HCEC 1CT (cell line): ENCODE data around the gene ANO7.

Experiments used
- DNase-seq: peaks from one replicate; pipeline ENCODE4 v3.0.0-alpha.2; 2017

Gene ANO7

DNA sequence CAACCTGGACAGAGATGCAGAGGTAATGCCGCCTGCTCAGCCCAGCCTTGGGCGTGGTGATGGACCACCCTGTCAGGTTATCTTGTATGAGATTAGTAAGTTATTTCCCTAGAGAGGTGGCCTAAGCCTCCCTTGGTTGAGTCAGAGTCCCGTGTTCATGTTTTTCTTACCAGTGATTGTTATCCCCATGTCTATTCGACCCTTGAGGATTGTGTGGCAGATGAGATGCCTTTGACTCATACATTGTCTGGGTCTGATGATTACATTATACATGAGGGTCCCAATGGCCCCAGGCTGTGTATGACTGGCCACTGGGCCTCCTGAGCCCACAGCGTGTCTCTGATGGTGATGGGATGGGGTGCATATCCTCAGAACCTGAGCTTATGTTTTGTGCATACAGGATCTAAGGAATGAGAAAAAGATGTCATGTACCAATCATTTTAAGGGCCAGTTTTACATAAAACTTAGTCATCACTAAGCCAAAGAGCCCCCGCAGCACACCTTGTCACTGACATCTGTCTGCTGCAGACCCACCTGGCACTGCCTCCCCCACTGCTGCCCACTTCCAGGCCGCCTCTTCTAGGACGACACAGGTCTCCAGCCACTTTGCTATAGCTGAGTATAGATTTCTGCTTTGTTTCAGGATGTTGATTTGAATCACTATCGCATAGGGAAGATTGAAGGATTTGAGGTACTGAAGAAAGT lies 30.5 kb upstream of the ANO7 start:
- peak; percentile 22 for DNase-seq

DNA sequence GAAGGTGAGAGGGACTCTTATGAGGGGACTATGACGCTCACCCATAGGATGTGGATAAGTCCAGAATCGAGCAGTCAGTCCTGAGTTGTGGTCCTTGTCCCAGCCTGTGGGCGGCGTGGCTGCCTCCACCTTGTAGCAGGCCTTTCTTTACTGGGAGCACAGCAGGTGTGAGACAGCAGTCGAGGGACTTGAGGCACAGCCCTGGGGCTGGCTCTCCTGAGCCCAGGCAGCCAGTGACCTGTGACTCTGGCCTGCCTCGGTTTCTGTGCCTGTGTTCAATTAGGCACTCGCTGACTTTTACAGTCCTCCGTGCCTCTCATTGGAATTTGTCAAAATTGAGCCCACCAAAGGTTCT lies 30.0 kb upstream of the ANO7 start:
- no peak for DNase-seq

DNA sequence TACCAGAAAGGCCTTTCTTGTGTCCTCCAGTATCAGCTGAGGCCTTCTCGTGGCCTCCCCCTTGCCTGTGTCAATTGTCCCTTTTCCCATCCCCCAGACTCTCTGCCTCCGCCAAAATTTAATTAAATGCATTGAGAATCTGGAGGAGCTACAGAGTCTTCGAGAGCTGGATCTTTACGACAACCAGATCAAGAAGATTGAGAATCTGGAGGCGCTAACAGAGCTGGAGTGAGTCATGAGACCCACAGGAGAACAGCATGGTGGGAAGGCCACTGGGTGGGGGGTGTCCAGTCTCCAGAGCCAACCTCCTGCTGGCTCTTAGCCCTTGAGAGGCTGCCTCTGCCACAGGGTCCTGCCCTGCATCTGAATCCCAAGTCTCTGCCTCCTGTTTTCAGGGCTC lies 29.4 kb upstream of the ANO7 start:
- no peak for DNase-seq

DNA sequence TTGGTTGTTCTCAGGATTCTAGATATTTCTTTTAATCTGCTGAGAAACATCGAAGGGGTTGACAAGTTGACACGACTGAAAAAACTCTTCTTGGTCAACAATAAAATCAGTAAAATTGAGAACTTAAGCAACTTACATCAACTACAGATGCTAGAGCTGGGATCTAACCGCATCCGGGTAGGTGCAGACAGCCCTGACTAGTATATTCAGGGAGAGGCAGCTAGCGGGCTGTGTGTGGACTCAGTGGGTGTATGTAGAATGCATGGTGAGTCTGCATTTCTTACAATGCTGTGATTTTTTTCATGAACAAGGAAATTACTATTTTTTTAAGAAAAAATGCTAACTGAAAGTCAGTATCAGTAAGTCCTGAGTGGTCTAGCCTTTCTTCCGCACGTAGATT lies 28.2 kb upstream of the ANO7 start:
- no peak for DNase-seq

DNA sequence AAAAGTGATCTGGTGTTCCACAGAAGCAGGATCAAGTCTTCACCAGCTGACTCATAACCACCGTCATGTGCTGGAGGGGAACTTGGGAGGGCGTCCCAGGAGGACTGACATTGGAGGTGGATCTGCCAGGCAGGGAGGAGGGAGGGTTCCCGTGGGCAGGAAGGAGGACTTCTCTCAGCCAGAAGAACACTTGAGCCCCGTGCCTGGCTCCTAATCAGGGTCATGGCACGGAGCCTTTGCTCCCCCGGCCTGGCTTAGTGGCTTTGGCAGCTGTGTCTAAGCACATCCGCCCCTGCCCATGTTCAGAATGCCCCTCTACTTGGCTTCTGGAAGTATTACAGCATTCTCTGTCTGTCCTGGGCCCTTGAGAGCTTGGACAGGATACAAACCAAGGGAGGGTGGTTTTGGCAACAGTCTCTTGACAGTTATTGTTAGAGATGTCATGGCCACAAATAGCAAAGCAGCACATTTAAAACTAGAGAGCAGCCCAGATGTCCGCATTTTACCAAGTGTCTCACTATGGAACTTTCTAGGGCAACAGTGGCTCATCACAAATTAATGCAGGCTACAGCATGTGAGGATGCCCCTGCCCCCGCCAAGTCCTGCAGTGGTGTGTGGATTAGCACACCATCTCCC lies 26.7 kb upstream of the ANO7 start:
- peak; percentile 78 for DNase-seq

DNA sequence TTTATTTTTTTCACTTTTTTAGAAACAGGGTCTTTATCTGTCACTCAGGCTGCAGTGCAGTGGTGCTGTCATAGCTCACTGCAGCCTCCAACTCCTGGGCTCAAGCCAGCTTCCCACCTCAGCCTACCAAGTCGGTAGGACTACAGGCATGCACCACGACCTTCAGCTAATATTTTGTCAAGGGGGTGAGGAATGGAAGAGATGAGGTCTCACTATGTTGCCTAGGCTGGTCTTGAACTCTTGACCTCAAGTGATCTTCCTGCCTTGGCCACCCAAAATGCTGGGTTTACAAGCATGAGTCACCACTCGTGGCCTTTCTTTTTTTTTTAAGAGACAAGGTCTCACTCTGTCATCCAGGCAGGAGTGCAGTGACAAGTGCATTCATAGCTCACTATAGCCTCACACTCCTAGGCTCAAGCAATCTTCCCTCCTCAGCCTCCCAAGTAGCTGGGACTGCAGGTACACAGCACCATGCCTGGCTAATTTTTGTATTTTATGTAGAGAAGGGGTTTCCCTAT lies 24.8 kb upstream of the ANO7 start:
- DNase-seq = no peak

DNA sequence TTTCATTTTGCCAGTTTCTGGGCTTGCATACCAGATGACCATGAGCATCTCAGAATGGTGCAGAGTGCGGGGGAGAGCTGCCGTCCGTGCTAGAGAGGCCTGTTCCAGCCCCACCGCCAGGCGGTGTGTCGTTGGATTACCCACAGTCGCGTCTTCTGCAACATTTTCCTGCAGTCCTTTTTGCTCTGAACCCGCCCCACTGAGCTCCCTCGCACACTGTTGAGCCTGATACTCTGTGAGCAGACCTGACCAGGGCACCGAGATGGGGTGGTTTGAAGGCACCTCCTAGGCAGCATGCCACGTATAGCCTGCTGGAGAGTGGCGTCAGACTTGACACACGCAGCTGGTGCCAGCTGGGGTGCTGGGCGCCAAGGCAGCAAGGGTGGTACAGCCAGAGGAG lies 20.1 kb upstream of the ANO7 start:
- no peak for DNase-seq

DNA sequence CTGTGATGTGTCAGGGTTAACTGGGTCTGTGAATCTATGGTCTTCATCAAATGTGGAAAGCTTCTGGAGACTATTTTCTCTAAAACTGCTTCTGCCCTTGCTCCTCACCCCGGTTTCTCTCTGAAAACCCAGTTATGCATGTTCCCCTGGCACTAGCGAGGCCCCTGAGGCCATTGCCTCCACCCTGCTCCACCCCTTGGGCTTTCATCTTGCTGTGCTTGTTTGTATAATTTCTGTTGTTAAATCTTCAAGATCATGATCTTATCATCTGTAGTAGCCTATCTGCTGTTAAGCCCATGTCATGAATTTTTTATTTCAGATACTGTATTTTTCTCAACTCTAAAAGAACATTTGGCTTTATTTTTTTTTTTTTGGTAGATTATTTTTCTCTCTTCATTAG lies 14.9 kb upstream of the ANO7 start:
- no peak for DNase-seq

DNA sequence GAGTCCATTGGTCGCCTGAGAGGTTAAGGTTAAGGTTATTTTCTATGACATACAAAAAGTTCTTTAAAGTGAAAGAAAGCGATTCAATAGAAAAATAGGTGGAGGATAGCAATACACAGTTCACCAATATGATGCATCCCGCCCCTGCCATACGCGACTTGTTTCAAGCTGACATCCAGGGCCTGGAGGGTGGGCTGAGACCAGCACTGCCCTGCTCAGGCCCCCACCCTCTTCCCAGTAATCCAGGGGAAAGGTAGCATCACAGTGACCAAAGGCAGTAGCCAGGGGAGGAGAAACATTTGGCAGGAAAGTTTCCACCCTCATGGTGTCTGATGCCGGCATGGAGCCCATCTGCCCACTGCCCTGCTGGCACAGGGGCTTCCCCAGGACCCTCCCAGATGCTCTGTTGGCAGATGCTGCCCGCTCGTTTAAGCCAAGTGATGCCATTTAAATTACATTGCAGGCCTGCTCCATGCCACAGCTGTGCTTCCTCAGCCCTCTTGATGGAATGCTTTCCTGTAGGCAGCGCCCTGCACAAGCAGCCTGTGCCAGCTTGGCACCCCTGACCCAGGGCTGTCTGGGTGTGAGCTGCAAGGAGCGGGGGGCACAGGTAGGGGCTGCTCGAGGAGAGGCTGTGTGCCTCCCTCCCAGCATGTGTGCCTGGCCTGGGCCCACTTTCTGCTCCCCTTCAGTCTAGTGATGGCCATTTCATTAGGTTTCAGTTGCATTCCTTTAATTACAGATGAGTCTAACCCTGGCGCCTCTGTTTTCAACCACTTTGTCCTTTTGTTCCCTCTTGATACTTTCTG lies 10.7 kb upstream of the ANO7 start:
- no peak for DNase-seq

DNA sequence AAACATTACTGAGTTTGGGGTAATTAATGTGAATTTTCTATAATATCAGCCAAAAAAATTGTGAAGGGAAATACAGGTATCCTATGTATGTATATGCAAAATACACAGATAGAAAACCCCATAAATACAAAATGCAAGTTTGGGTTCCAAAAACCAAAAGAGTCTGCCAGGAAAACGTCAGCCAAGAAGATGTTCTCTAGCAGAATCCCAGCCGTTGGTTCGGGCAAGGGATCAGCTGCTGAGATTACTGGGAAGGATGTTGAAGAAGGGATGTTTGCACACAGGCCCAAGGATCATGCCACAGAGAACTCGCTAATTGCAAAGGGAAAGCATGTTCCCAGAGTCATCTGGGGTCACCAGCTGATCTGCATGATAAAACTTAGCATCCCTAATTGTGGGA lies 9.5 kb upstream of the ANO7 start:
- no peak for DNase-seq

DNA sequence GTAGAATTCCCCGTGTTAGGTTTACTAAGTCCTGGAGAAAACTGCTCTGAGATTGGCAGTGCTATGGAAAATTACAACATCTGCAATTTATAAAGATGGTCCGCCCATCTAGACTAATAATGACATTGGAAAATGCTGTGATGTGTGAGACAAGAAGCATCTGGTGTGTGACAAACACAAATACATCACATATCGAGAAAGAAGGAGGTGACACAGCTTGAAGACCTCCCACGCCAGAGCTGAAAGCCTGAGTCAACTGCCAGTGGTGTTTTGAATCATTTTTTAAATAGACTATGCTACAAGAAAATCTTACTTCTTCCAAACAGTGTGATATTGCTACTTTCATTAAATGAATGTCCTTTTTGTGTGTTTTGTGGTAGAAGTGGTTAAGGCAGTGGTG lies 8.6 kb upstream of the ANO7 start:
- no peak for DNase-seq

DNA sequence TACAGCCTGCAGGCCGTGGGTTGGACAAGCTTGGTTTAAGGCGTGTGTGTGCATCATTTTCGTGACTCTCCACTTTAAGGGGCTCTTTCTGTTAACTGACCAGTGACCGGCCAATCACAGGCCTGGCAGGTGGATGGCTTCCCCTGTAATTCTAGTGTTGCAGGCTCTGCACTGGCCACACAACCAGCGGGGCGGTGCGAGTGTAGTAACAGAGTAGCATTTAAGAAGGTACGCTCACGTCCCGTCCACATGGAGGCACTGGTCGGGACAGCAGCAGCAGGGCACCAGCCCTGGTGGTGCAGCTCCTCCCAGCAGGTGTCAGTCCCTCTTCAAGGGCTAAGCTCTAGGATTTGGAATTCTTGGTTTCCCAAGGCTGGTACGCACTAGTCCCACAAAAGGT lies 8.0 kb upstream of the ANO7 start:
- DNase-seq = no peak

DNA sequence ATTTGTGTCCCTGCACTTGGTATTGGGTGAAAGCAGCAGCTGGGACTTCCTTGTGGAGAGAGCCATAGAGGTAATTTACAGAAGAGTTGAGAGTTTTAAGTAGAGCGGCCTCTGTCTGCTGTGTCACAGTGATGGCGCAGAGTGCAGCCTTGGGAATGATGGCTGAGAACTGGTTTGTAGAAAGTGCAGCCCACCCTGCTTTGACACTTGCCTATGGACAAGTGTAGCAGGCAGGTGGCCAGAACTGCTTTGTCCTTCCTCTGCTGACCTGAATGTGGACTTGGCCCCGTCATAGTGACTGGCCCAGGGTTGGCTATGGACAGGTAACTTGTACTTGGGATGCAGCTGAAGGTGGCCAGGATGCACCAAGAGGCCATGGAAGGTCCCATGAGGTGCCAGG lies 6.4 kb upstream of the ANO7 start:
- no peak for DNase-seq

DNA sequence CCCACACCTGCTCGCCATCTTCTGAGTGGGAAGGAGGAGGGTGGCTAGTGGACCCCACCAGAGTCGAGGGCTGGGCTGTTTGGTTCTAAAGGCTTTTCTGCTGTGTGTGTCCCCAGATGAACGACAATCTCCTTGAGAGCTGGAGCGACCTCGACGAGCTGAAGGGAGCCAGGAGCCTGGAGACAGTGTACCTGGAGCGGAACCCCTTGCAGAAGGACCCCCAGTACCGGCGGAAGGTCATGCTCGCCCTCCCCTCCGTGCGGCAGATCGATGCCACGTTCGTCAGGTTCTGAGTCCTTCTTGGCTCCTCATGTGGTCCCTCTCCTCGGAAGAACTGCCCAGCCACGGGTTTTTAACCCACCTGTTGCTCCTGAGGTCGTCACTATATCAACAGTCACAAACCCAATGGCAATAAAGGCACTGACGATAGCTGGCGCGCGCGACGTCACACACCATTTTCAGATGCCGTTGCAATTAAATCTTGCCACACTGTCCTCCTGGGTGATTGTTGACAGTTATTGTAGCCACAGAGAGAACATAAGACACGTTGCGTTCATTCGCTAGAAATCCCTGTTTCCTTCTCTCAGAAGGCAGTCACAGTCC lies 5.8 kb upstream of the ANO7 start:
- DNase-seq = no peak

DNA sequence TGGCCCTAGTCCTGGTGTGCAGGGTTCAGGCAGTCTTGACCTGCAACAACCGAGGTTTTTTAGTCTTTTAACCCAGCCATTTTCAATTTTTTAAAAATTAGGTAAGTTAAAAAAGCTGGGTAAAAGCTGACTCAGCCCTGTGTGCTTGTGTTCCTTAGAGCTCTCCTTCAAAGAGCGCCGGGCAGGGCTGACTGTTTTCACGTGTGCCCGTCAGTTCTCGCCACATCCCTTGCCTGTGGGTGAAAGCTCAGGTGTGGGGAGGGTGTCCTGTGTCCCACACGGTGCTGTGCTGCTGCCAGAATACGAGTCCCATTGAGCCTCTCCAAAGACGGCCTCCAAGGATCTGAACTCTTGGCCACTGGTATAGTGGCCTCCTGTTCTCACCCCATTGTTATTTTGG lies 5.3 kb upstream of the ANO7 start:
- no peak for DNase-seq

DNA sequence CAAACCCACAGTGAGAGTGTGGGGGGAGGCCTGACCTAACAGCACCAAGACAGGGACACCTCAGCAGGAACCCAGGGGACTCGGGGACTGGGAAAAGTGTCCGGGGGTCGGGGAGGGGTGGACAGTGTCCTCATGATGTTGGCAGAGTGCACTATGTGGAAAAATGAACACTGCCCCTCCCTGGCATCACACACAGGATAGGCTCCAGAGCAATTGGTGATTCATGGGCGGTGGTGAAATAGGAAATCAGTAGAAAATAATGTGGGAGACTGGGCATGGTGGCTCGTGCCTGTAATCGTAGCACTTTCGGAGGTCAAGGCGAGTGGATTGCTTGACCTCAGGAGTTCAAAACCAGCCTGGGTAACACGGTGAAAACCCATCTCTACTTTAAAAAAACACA lies 3.6 kb upstream of the ANO7 start:
- DNase-seq = no peak

DNA sequence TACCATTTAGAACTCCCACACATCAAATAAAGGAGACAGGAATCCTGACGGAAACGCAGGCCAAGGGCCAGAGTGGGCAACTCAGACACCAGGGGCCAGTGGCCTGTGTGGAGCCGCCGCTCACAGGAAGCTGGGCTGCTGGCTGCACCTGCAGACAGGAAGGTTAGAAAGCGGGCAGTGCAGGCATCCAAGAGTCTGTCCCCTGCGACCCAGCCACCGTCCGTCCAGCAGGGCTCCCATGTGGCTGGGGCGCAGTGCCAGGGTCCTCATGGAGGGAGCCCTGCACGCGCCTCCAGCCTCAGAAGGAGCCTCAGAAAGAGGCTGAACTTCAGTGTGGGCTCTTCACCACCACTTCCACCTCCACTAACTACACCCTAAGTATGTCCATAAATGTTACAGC lies 2.5 kb upstream of the ANO7 start:
- DNase-seq = no peak

DNA sequence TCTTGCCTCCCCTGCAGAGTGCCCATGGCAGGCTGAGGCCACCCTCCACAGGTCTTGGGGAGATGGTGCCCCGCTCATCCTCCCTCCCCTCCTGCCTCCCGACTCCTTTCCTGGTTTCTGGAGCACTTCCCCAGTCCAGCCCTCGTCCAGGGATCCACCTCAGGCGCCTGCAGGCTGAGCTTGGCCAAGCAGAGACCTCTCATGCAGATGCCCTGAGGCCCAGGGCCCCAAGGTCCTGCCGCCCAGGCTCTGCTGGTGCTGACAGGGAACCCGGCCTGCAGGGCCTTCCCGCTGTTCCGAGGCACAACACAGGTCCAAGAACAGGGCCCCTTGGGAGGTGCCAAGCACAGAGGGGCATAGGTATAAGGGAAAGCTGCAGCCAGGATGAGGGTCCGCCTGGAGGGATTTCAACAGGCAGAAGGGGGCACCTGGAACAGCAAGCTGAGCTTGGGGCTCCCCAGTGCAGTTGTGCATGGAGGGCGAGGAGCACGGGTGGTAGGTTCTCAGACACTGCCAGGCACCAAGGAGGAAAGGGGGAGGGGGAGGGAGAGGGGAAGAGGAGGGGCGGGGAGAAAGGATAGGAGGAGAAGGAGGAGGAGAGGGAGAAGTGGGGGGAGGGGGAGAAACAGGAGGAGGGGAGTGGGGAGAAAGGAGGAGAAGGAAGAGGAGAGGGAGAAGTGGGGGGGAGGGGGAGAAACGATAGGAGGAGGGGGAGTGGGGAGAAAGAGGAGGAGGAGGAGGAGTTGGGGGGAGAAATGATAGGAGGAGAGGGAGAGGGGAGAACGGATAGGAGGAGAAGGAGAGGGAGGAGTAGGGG lies 1.2 kb upstream of the ANO7 start:
- DNase-seq = no peak

DNA sequence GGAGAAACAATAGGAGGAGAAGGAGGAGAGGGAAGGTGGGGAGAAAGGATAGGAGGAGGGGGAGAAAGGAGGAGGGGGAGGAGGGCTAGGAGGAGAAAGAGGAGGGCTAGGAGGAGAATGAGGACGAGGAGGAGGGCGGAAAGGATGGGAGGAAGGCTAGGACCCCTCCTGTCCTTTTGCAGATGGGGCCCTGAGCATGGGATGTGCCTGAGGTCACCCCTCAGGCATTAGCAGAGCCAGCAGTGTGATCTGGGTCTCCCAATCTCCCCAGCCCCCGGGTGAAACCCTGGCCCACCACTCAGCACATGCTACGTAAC lies 601 bp upstream of the ANO7 start:
- DNase-seq = no peak

DNA sequence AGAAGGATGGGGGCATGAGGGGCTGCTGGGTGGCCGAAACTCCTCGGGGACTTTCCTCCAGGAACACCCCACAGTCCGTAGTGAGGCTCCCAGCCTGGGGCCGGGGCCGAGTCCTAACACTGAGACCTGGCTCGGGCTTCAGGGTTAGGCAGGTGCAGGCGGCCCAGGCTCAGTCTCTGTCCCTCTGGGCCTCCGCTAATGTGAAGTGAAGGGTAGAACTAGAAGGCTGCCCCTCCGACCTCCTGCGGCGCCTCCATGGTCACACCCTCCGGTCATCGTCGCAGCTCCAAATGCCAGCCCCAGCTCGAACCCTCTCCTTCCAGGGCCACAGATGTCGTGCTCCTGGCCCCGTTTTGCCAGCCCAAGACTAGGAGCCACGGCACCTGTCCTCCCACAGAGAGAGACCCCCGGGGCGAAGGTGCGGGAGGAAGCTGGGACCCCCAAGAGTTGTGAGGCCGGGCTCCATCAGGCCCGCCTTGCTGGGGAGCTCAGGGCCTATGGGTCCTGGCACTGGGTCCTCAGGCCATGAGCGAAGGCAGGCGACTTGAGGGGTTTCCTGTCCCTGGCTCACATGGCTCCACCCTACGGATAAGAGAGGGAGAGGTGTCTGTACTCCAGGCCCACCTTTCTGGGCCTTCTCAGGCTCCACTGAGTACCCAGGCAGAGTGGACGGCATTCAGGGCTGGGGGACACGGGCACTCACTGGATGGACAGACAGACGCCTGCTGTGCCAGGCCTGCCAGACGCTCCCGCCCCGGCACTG lies 797 bp downstream of the ANO7 start:
- DNase-seq = no peak

DNA sequence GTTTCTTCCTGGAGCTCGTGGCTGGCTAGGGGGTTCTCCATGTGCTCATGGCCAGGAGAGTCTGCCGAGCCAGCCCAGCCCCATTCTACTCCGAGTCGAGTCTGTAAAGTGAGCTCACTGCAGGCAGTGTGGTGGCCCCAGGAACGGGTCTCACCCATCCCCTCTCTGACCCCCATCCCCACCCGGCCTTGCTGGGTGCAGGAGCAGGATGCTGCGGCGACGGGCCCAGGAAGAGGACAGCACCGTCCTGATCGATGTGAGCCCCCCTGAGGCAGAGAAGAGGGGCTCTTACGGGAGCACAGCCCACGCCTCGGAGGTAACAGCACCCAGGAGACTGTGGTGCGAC lies 1.4 kb downstream of the ANO7 start:
- no peak for DNase-seq

DNA sequence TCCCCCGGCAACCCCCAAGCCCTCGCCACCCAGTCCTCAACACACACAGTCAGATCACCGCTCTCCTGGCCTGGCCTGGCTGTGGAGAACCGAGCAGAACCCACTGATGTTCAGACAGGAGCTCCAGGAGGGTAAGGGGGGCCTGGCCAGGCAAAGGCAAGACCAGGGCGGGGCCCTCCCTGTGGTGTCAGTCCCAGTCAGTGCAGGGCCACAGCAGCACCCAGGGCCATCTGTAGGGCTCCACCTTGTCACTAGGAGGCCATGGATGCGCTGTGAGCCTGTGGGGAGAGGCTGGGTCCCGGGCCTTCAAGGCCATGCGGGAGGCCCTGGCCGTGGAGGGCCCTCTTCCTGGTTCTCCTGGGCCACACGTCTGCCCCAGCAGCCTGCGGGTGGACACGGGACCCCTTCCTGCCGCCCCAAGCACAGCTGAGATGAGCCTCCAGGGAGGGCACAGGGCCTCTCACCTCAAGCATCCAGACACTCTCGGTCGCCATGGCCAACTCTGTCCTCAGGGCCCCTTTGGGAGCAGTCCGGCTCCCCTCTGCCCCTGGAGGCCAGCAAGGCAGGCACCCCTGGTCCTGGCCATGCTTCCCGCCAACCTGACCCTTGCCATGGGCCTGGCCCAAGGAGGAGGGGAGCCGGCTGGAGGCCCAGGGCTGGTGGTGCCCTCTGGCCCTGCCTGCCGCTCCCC lies 2.0 kb downstream of the ANO7 start:
- DNase-seq = no peak
